GM21367 (cell line): ENCODE measurements around the gene RAPGEF2.

Experiments used
- ATAC-seq: cut with Tn5 transposase; IDR thresholded peaks from one replicate; pipeline ENCODE4 v1.9.1; 2021; ENCODE audit not compliant: unreplicated experiment

The RAPGEF2 gene

GRCh38 chr4:159389756-159390155 is 286.9 kb downstream of the RAPGEF2 start:
- no peak for ATAC-seq

GRCh38 chr4:159390648-159391047 is 287.8 kb downstream of the RAPGEF2 start:
- no peak for ATAC-seq

- ATAC-seq = no peak
Observed at GRCh38 chr4:159395693-159396092, 292.8 kb downstream of the RAPGEF2 start.

- ATAC-seq = no peak
Observed at GRCh38 chr4:159396151-159396550, 293.3 kb downstream of the RAPGEF2 start.

GRCh38 chr4:159398236-159398638 is 295.4 kb downstream of the RAPGEF2 start:
- ATAC-seq = no peak

GRCh38 chr4:159400558-159401225 is 297.8 kb downstream of the RAPGEF2 start:
- no peak for ATAC-seq

DNA sequence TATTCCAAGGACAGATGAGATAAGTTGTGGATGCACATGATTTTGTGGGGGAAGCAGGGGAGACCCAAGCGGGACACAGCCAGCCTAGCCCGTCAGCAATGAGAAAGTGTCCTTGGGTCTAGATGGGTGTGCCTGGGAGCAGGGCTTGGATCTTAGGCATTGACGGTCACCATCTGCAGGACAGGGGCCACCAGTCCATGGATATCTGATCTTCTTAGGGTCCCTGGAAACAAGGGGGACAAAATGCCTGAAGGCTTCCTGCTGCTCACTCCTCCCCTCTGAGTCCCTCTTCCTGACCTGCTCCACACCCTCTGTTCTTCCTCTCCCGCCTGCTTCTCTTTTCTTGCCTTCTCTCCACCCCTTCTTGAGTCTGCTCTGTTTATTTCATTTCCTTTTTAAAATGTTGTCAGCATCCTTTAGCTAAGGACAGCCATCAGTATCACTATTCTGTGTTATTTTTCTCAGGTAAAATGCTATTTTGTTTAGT is 298.4 kb downstream of the RAPGEF2 start:
- ATAC-seq = no peak

GRCh38 chr4:159401791-159402380 is 299.0 kb downstream of the RAPGEF2 start:
- ATAC-seq = no peak
